CD14-positive monocyte (primary cell): ENCODE results near the gene KLK3. TPM values are rescaled to one million over a fixed set of nuclear protein-coding genes. Genes with fewer than 3 reads are reported as not detected.

Source experiments
- DNase-seq, 3 donors: peaks; one replicate each; pipeline ENCODE4 v3.0.0-alpha.2; 2011 to 2022
- H2AFZ ChIP-seq: 2 replicates; pipeline ENCODE4 v1.6.0; 2012; ENCODE audit warnings: mild to moderate bottlenecking, low read depth, low read length, inconsistent platforms; ENCODE audit not compliant: insufficient read depth, poor library complexity, severe bottlenecking
- H3K27ac ChIP-seq, 2 donors: 1 replicate in 1 of 2; 2 replicates in 1 of 2; pipeline ENCODE4 v1.5.1; 2012 to 2013; ENCODE audit warnings: low read length in 2 of 2, control low read depth in 1 of 2, inconsistent platforms in 1 of 2, low read depth in 1 of 2, mild to moderate bottlenecking in 1 of 2
- H3K27me3 ChIP-seq, 2 donors: one replicate each; pipeline versions ENCODE4 v1.6.0 to v1.6.1; 2011 to 2013; ENCODE audit warnings: low read length in 2 of 2; ENCODE audit not compliant: control insufficient read depth in 2 of 2, insufficient read depth in 2 of 2
- H3K36me3 ChIP-seq, 2 donors: replicated peaks in 1 of 2; 1 replicate in 1 of 2; 2 replicates in 1 of 2; pipeline versions ENCODE4 v1.5.1 to v1.6.1; 2012 to 2013; ENCODE audit warnings: low read length in 2 of 2, control low read depth in 1 of 2, inconsistent platforms in 1 of 2, mild to moderate bottlenecking in 1 of 2; ENCODE audit not compliant: insufficient read depth in 2 of 2, control insufficient read depth in 1 of 2
- H3K4me1 ChIP-seq, 2 donors: 1 replicate in 1 of 2; 2 replicates in 1 of 2; pipeline versions ENCODE4 v1.5.1 to v1.6.1; 2012 to 2013; ENCODE audit warnings: low read length in 2 of 2, control low read depth in 1 of 2, inconsistent platforms in 1 of 2, mild to moderate bottlenecking in 1 of 2, moderate library complexity in 1 of 2; ENCODE audit not compliant: insufficient read depth in 2 of 2, control insufficient read depth in 1 of 2
- H3K4me2 ChIP-seq: replicated peaks from 2 replicates; pipeline ENCODE3; 2012; ENCODE audit warnings: low read length, moderate library complexity, mild to moderate bottlenecking; ENCODE audit not compliant: poor library complexity, severe bottlenecking; ENCODE audit errors: extremely low read depth
- H3K4me3 ChIP-seq, 3 experiments: fragments of 200-600 bp in 1 of 3; sonication (generic) in 1 of 3; replicated peaks in 1 of 3; 1 replicate in 2 of 3; 2 replicates in 1 of 3; pipeline ENCODE4 v1.5.1; 2011 to 2013; ENCODE audit warnings: low read length in 3 of 3, mild to moderate bottlenecking in 3 of 3, control low read depth in 2 of 3, low read depth in 2 of 3, inconsistent platforms in 1 of 3, moderate library complexity in 1 of 3
- H3K79me2 ChIP-seq: 2 replicates; pipeline ENCODE4 v1.6.0; 2012; ENCODE audit warnings: mild to moderate bottlenecking, control low read depth, inconsistent platforms, low read length, moderate library complexity; ENCODE audit not compliant: insufficient read depth
- H3K9ac ChIP-seq: 2 replicates; pipeline ENCODE4 v1.6.0; 2017; ENCODE audit warnings: low read length, mild to moderate bottlenecking; ENCODE audit not compliant: insufficient read depth, poor library complexity, severe bottlenecking
- H3K9me3 ChIP-seq, 2 donors: replicated peaks in 1 of 2; 1 replicate in 1 of 2; 2 replicates in 1 of 2; pipeline versions ENCODE4 v1.5.1 to v1.6.1; 2012 to 2013; ENCODE audit warnings: low read length in 2 of 2, control low read depth in 1 of 2; ENCODE audit not compliant: control insufficient read depth in 1 of 2, insufficient read depth in 1 of 2
- H4K20me1 ChIP-seq: 2 replicates; pipeline ENCODE4 v1.6.0; 2012; ENCODE audit warnings: mild to moderate bottlenecking, low read length, control low read depth, moderate library complexity; ENCODE audit not compliant: insufficient read depth
- H3K27ac Mint-ChIP-seq, 7 donors: one replicate each; pipeline ENCODE4 v1.8.0; 2020; ENCODE audit warnings: mild to moderate bottlenecking in 7 of 7, mixed read lengths in 7 of 7, moderate library complexity in 6 of 7, inconsistent platforms in 2 of 7
- H3K27me3 Mint-ChIP-seq, 3 donors: one replicate each; pipeline ENCODE4 v1.8.0; 2021 to 2022; ENCODE audit warnings: low read depth in 3 of 3, mild to moderate bottlenecking in 3 of 3, mixed read lengths in 3 of 3, moderate library complexity in 3 of 3, inconsistent platforms in 1 of 3
- H3K36me3 Mint-ChIP-seq, 2 donors: one replicate each; pipeline ENCODE4 v1.8.0; 2020; ENCODE audit warnings: mixed read lengths in 2 of 2, inconsistent platforms in 1 of 2, mild to moderate bottlenecking in 1 of 2
- H3K4me1 Mint-ChIP-seq: one replicate; pipeline ENCODE4 v1.8.0; 2020; ENCODE audit warnings: mild to moderate bottlenecking, mixed read lengths
- H3K4me3 Mint-ChIP-seq, 2 donors: one replicate each; pipeline ENCODE4 v1.8.0; 2020; ENCODE audit warnings: mild to moderate bottlenecking in 2 of 2, mixed read lengths in 2 of 2, moderate library complexity in 1 of 2
- H3K9me3 Mint-ChIP-seq, 7 donors: one replicate each; pipeline ENCODE4 v1.8.0; 2020 to 2022; ENCODE audit warnings: mixed read lengths in 7 of 7, mild to moderate bottlenecking in 6 of 7, moderate library complexity in 6 of 7, inconsistent platforms in 2 of 7
- CTCF ChIP-seq: fragments of 200-600 bp; IDR thresholded peaks from one replicate; pipeline ENCODE4 v1.8.0; 2022; ENCODE audit warnings: antibody characterized with exemption, mild to moderate bottlenecking
- WGBS: methylation state at CpG from one replicate; pipeline ENCODE4 v1.1.5; 2013; ENCODE audit warnings: missing lambda C conversion rate; ENCODE audit not compliant: insufficient coverage; 5-methylcytosine and 5-hydroxymethylcytosine counted together
- intact Hi-C, 2 donors: fragments of 100-400 bp; cut with micrococcal nuclease; formaldehyde crosslinking; loops; one replicate each; pipeline versions ENCODE4 v1.15.0 to v1.15.1; 2023
- polyA plus RNA-seq, 3 donors: library from polyadenylated mRNA; depleted of rRNA in 1 of 3; unstranded in 2 of 3; stranded (reverse) in 1 of 3; fragments of 300-500 nt in 2 of 3; fragments of >200 nt in 1 of 3; fragmentation: Illumina TruSeq in 2 of 3; gene quantifications; 1 replicate in 2 of 3; 2 replicates in 1 of 3; pipeline ENCODE4 v1.2.3, GENCODE V29; 2012 to 2021

KLK3 gene
- polyA plus RNA-seq, 3 donors: not detected

GRCh38 chr19:50899569-50899968 is 44.9 kb downstream of the KLK3 start:
- Histone ChIP-seq H4K20me1 (no peaks in the 10 kb centered on the region), H2AFZ (no peak overlapping the region), H3K9ac (no peak overlapping the region), H3K4me2 (no peak overlapping the region), H3K36me3 (no peaks in the 10 kb centered on the region), H3K4me1 (no peaks in the 10 kb centered on the region), H3K79me2 (no peaks in the 10 kb centered on the region), H3K4me3 (no peak overlapping the region), H3K27me3 (peaks cover 0 to 2% of the 10 kb centered on the region in 2 donors), H3K9me3 (peaks cover 0 to 12% of the 10 kb centered on the region in 2 donors), H3K27ac (no peak overlapping the region)
- no peak overlapping the region for H3K4me3 Mint-ChIP-seq
- H3K36me3 Mint-ChIP-seq: no peaks in the 10 kb centered on the region
- H3K9me3 Mint-ChIP-seq: peaks cover 0 to 11% (median 8%) of the 10 kb centered on the region in 7 donors
- WGBS: 100% methylated on average over 1 of the region's 3 CpGs
- no peaks in the 10 kb centered on the region for H3K4me1 Mint-ChIP-seq
- intact Hi-C loops: no loop called here
- no peak for DNase-seq
- TF ChIP-seq CTCF: no peak
- peaks cover 6 to 12% (median 7%) of the 10 kb centered on the region in 3 donors for H3K27me3 Mint-ChIP-seq
- H3K27ac Mint-ChIP-seq: no peak overlapping the region

- Mint-ChIP-seq H3K27ac (no peak overlapping the region), H3K4me1 (no peaks in the 10 kb centered on the region), H3K36me3 (no peaks in the 10 kb centered on the region), H3K27me3 (peaks cover 5 to 15% (median 13%) of the 10 kb centered on the region in 3 donors), H3K9me3 (peaks cover 0 to 7% (median 3%) of the 10 kb centered on the region in 7 donors), H3K4me3 (no peak overlapping the region)
- no CpG with 5 or more reads among the region's 4 CpGs for WGBS
- Histone ChIP-seq H3K36me3 (no peaks in the 10 kb centered on the region), H3K4me2 (no peak overlapping the region), H3K79me2 (no peaks in the 10 kb centered on the region), H3K27me3 (peaks cover 0 to 7% of the 10 kb centered on the region in 2 donors), H2AFZ (no peak overlapping the region), H4K20me1 (no peaks in the 10 kb centered on the region), H3K4me3 (no peak overlapping the region), H3K27ac (no peak overlapping the region), H3K9me3 (peaks cover 0 to 6% of the 10 kb centered on the region in 2 donors), H3K9ac (no peak overlapping the region), H3K4me1 (no peaks in the 10 kb centered on the region)
- intact Hi-C loops: no loop called here
- no peak for TF ChIP-seq CTCF
- DNase-seq: no peak
These were observed 47.9 kb downstream of the KLK3 start for GRCh38 chr19:50902640-50903039.
